ENCODE results near the gene XRN1. TPM values are rescaled to one million over a fixed set of nuclear protein-coding genes. Genes with fewer than 3 reads are reported as not detected.

XRN1 gene
- total and polyA plus RNA-seq, 2 of the 8 experiments (the other 6 are each of a cell fraction or from before 2014, with no cell fraction given): 1.9 to 17.2 TPM

DNA sequence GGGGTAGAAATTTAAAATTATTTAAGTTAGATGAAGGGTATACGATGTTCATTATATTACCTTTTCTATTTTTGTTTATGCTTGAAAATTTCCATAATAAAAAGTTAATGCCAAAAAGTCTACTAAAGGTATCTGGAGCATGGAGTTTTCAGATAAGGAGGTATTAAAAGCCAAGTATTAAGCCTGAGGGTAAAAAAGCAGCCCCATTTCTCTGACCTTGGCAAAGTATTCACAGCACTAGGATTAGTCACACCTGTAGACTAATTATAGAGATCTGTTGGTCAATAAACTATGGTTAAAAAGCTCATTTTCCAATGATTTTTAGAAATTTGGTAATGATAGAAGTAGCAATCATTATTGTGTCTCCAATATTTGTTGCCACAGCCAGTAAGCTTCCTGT lies 23.1 kb downstream of the XRN1 start:
- Histone ChIP-seq H2BK5ac (ENCODE audit: low read depth, low read length) (no peak overlapping the region), H3K79me2 (ENCODE audit: control insufficient read depth in 1 of 2, insufficient read depth in 2 of 2, low read length in 2 of 2) (no peaks in the 10 kb centered on the region), H3K14ac (ENCODE audit: insufficient read length) (no peak overlapping the region), H3K23me2 (ENCODE audit: low read depth, low read length) (no peaks in the 10 kb centered on the region), H3K79me1 (ENCODE audit: low read depth, low read length) (no peaks in the 10 kb centered on the region), H2BK12ac (ENCODE audit: low read depth, low read length) (no peak overlapping the region), H3K18ac (ENCODE audit: extremely low read depth, low read length) (no peak overlapping the region), H3K4me2 (ENCODE audit: insufficient read depth in 1 of 2, low read depth in 2 of 2, low read length in 2 of 2) (no peak overlapping the region), H3K27ac (ENCODE audit: low read depth, low read length) (no peak overlapping the region), H3K23ac (ENCODE audit: insufficient read length) (no peak overlapping the region), H3K36me3 (ENCODE audit: control insufficient read depth in 2 of 4, insufficient read depth in 4 of 4, low read length in 3 of 4) (peaks cover 0 to 9% (median 4%) of the 10 kb centered on the region in 4 experiments; a peak in 4 of 8 replicates), H2BK15ac (ENCODE audit: low read length) (no peak overlapping the region), H4K8ac (ENCODE audit: extremely low read depth, insufficient read depth, low read length) (no peak overlapping the region), H2AFZ (ENCODE audit: low read length) (no peak overlapping the region), H2AK5ac (ENCODE audit: low read depth, low read length) (no peak overlapping the region), H2BK20ac (ENCODE audit: low read length) (no peak overlapping the region), H4K5ac (ENCODE audit: insufficient read length, low read depth, low read length) (no peak overlapping the region), H3K4ac (replicated peaks; ENCODE audit: insufficient read length, low read depth, low read length) (no peak overlapping the region), H3K4me3 (ENCODE audit: extremely low read depth in 1 of 4, insufficient read depth in 2 of 4, low read depth in 3 of 4, low read length in 4 of 4) (no peak overlapping the region), H3K9ac (replicated peaks in 1 of 4; ENCODE audit: extremely low read depth in 1 of 4, low read depth in 3 of 4, low read length in 3 of 4) (no peak overlapping the region), H3K56ac (replicated peaks; ENCODE audit: insufficient read length, low read depth, low read length) (no peak overlapping the region), H3K9me3 (ENCODE audit: insufficient read depth in 2 of 2, low read depth in 1 of 2, low read length in 1 of 2) (no peaks in the 10 kb centered on the region), H3K27me3 (replicated peaks in 1 of 4; ENCODE audit: control insufficient read depth in 3 of 4, extremely low read depth in 1 of 4, insufficient read depth in 3 of 4, low read length in 3 of 4) (no peaks in the 10 kb centered on the region), H3K4me1 (replicated peaks in 1 of 4; ENCODE audit: control insufficient read depth in 3 of 4, insufficient read depth in 4 of 4, low read length in 3 of 4) (no peaks in the 10 kb centered on the region), H2BK120ac (replicated peaks; ENCODE audit: low read depth, low read length) (no peak overlapping the region), H4K91ac (replicated peaks; ENCODE audit: insufficient read length, low read length) (no peak overlapping the region), H4K20me1 (replicated peaks in 1 of 2; ENCODE audit: control insufficient read depth in 1 of 2, insufficient read depth in 2 of 2, low read length in 2 of 2) (no peaks in the 10 kb centered on the region)
- ChIA-PET POLR2A (ENCODE audit: partially characterized antibody) (no interaction called here), CTCF (ENCODE audit: partially characterized antibody) (no interaction called here)
- WGBS, 2 experiments (ENCODE audit: extremely low coverage in 1 of 2, insufficient coverage in 1 of 2, insufficient read length in 1 of 2, insufficient replicate concordance in 2 of 2, low coverage in 1 of 2, low lambda C conversion rate in 2 of 2, missing lambda C conversion rate in 1 of 2): 96 to 100% methylated on average over 1 of the region's 1 CpG
- FAIRE-seq (no peak), DNase-seq (ENCODE audit: low read depth in 1 of 2, low spot score in 2 of 2) (no peak)
- TF ChIP-seq SP1 (IDR thresholded peaks at IDR 0.05; ENCODE audit: low read depth, low read length) (no peak), ZNF274 (IDR thresholded peaks at IDR 0.05; ENCODE audit: borderline replicate concordance, extremely low read depth, low read length) (no peak), CEBPB (IDR thresholded peaks at IDR 0.05; ENCODE audit: low read depth, low read length) (no peak), CREB1 (IDR thresholded peaks at IDR 0.05) (no peak), RXRA (IDR thresholded peaks at IDR 0.05; ENCODE audit: insufficient read depth, low read depth, low read length) (no peak)
